Measurements from ENCODE around the gene SEMA3B.

The SEMA3B gene

GRCh38 chr3:50275996-50276761 is 7.2 kb downstream of the SEMA3B start (continued):
- TF ChIP-seq, protein P1, sequence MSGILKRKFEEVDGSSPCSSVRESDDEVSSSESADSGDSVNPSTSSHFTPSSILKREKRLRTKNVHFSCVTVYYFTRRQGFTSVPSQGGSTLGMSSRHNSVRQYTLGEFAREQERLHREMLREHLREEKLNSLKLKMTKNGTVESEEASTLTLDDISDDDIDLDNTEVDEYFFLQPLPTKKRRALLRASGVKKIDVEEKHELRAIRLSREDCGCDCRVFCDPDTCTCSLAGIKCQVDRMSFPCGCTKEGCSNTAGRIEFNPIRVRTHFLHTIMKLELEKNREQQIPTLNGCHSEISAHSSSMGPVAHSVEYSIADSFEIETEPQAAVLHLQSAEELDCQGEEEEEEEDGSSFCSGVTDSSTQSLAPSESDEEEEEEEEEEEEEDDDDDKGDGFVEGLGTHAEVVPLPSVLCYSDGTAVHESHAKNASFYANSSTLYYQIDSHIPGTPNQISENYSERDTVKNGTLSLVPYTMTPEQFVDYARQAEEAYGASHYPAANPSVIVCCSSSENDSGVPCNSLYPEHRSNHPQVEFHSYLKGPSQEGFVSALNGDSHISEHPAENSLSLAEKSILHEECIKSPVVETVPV (CRISPR knock-in tag; IDR thresholded peaks at IDR 0.05): no peak
- TF ChIP-seq ZNF8 (CRISPR knock-in tag; IDR thresholded peaks at IDR 0.05) (no peak), TOX (CRISPR knock-in tag; IDR thresholded peaks at IDR 0.05; ENCODE audit: borderline replicate concordance) (no peak), ISL1 (CRISPR knock-in tag; IDR thresholded peaks at IDR 0.05) (no peak), ZFP3 (CRISPR knock-in tag; IDR thresholded peaks at IDR 0.05) (no peak), PPARA (CRISPR knock-in tag; IDR thresholded peaks at IDR 0.05; ENCODE audit: borderline replicate concordance) (no peak), ARNTL (CRISPR knock-in tag; IDR thresholded peaks at IDR 0.05; ENCODE audit: borderline replicate concordance, low read depth) (no peak), ZNF70 (CRISPR knock-in tag; IDR thresholded peaks at IDR 0.05) (no peak), ZC3H10 (CRISPR knock-in tag; IDR thresholded peaks at IDR 0.05) (no peak), ZFP30 (CRISPR knock-in tag; IDR thresholded peaks at IDR 0.05) (no peak), PATZ1 (CRISPR knock-in tag; IDR thresholded peaks at IDR 0.05; ENCODE audit: borderline replicate concordance) (no peak)

DNA sequence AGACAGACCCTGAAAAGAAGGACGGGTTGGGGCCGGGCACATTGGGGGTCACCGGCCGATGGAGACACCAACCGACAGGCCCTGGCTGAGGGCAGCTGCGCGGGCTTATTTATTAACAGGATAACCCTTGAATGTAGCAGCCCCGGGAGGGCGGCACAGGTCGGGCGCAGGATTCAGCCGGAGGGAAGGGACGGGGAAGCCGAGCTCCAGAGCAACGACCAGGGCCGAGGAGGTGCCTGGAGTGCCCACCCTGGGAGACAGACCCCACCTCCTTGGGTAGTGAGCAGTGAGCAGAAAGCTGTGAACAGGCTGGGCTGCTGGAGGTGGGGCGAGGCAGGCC is 7.8 kb downstream of the SEMA3B start:
- TF ChIP-seq ZNF565 (CRISPR knock-in tag; conservative IDR thresholded peaks at IDR 0.05; ENCODE audit: low read depth) (no peak), ZC3H10 (CRISPR knock-in tag; IDR thresholded peaks at IDR 0.05) (no peak), GLIS3 (CRISPR knock-in tag; IDR thresholded peaks at IDR 0.05) (no peak), BACH2 (CRISPR knock-in tag; IDR thresholded peaks at IDR 0.05; ENCODE audit: borderline replicate concordance) (no peak), CSDC2 (CRISPR knock-in tag; IDR thresholded peaks at IDR 0.05) (no peak), ESRRG (CRISPR knock-in tag; IDR thresholded peaks at IDR 0.05) (no peak), TOX (CRISPR knock-in tag; IDR thresholded peaks at IDR 0.05; ENCODE audit: borderline replicate concordance) (no peak), PPARA (CRISPR knock-in tag; IDR thresholded peaks at IDR 0.05; ENCODE audit: borderline replicate concordance) (no peak), ARNTL (CRISPR knock-in tag; IDR thresholded peaks at IDR 0.05; ENCODE audit: borderline replicate concordance, low read depth) (no peak), TCF4 (CRISPR knock-in tag; IDR thresholded peaks at IDR 0.05; ENCODE audit: borderline replicate concordance) (no peak), PATZ1 (CRISPR knock-in tag; IDR thresholded peaks at IDR 0.05; ENCODE audit: borderline replicate concordance) (no peak), ISL1 (CRISPR knock-in tag; IDR thresholded peaks at IDR 0.05) (no peak), OSR1 (CRISPR knock-in tag; IDR thresholded peaks at IDR 0.05) (no peak), ZNF8 (CRISPR knock-in tag; IDR thresholded peaks at IDR 0.05) (no peak), ZFP30 (CRISPR knock-in tag; IDR thresholded peaks at IDR 0.05) (no peak)
- TF ChIP-seq, protein P2, sequence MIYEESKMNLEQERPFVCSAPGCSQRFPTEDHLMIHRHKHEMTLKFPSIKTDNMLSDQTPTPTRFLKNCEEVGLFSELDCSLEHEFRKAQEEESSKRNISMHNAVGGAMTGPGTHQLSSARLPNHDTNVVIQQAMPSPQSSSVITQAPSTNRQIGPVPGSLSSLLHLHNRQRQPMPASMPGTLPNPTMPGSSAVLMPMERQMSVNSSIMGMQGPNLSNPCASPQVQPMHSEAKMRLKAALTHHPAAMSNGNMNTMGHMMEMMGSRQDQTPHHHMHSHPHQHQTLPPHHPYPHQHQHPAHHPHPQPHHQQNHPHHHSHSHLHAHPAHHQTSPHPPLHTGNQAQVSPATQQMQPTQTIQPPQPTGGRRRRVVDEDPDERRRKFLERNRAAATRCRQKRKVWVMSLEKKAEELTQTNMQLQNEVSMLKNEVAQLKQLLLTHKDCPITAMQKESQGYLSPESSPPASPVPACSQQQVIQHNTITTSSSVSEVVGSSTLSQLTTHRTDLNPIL (CRISPR knock-in tag; IDR thresholded peaks at IDR 0.05; ENCODE audit: low read depth): no peak
- TF ChIP-seq, protein P3, sequence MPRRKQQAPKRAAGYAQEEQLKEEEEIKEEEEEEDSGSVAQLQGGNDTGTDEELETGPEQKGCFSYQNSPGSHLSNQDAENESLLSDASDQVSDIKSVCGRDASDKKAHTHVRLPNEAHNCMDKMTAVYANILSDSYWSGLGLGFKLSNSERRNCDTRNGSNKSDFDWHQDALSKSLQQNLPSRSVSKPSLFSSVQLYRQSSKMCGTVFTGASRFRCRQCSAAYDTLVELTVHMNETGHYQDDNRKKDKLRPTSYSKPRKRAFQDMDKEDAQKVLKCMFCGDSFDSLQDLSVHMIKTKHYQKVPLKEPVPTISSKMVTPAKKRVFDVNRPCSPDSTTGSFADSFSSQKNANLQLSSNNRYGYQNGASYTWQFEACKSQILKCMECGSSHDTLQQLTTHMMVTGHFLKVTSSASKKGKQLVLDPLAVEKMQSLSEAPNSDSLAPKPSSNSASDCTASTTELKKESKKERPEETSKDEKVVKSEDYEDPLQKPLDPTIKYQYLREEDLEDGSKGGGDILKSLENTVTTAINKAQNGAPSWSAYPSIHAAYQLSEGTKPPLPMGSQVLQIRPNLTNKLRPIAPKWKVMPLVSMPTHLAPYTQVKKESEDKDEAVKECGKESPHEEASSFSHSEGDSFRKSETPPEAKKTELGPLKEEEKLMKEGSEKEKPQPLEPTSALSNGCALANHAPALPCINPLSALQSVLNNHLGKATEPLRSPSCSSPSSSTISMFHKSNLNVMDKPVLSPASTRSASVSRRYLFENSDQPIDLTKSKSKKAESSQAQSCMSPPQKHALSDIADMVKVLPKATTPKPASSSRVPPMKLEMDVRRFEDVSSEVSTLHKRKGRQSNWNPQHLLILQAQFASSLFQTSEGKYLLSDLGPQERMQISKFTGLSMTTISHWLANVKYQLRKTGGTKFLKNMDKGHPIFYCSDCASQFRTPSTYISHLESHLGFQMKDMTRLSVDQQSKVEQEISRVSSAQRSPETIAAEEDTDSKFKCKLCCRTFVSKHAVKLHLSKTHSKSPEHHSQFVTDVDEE (CRISPR knock-in tag; IDR thresholded peaks at IDR 0.05): no peak
- TF ChIP-seq, protein P4, sequence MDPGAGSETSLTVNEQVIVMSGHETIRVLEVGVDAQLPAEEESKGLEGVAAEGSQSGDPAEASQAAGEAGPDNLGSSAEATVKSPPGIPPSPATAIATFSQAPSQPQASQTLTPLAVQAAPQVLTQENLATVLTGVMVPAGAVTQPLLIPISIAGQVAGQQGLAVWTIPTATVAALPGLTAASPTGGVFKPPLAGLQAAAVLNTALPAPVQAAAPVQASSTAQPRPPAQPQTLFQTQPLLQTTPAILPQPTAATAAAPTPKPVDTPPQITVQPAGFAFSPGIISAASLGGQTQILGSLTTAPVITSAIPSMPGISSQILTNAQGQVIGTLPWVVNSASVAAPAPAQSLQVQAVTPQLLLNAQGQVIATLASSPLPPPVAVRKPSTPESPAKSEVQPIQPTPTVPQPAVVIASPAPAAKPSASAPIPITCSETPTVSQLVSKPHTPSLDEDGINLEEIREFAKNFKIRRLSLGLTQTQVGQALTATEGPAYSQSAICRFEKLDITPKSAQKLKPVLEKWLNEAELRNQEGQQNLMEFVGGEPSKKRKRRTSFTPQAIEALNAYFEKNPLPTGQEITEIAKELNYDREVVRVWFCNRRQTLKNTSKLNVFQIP (CRISPR knock-in tag; IDR thresholded peaks at IDR 0.05; ENCODE audit: borderline replicate concordance, low read depth): no peak
- no peak for ATAC-seq
